Hematopoietic multipotent progenitor cell (in vitro differentiated cells): Measurements from ENCODE around the gene ZNF567. TPM values are rescaled to one million over a fixed set of nuclear protein-coding genes. Genes with fewer than 3 reads are reported as not detected.
"Not testable (repeated sequence)": the region's sequence is repeated elsewhere in the genome, so short reads cannot be mapped to it uniquely, and the experiment has no call there.

Experiments
- DNase-seq, 3 donors: peaks; one replicate each; pipeline ENCODE4 v3.0.0-alpha.2; 2011 to 2015; ENCODE audit warnings: low read depth in 2 of 3, low spot score in 2 of 3
- total RNA-seq: library from RNA; depleted of rRNA; stranded (reverse); fragments of >200 nt; gene quantifications from one replicate; pipeline ENCODE4 v1.2.3, GENCODE V29; 2012

ZNF567 gene
- total RNA-seq, 1 donor: 2.4 TPM

- DNase-seq: not testable (repeated sequence)
These were observed 62.2 kb downstream of the ZNF567 start for GRCh38 chr19:36749613-36750012.

DNA sequence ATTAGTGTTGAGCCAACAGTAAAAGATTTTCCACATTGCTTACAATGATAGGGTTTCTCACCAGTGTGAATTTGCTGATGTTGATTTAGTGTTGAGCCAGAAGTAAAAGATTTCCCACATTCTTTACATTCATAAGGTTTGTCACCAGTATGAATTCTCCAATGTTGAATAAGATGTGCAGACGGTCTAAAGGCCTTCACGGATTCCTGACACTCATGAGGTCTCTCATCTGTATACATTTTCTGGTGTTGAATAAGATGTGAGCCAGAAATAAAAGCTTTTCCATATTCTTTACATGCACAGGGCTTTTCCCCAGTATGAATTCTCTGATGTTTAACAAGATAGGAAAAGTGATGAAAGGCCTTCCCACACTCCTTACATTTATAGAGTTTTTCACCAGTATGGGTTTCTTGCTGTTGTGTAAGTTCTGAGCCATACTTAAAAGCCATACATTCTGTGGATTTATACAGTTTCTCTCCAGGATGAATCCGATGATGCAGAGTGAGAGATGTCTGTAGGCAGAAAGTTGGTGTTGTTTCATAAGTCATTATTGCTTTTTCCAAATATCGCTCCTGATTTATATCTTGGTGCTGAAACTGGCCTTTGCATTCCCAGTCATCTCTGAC, 62.8 kb downstream of the ZNF567 start:
- no peak for DNase-seq

Other genes with a start within 250 kb of the ZNF567 start
- 4.8 TPM for gene ZNF566, start 198.1 kb upstream of the ZNF567 start, total RNA-seq
- 5.7 TPM for gene ZNF260, start 159.3 kb upstream of the ZNF567 start, total RNA-seq
- gene ZNF529, start 114.3 kb upstream of the ZNF567 start, total RNA-seq: 13.7 TPM
- gene ZNF382, start 82.3 kb upstream of the ZNF567 start, total RNA-seq: 10.5 TPM
- 3.5 TPM for gene ZNF461, start 20.8 kb upstream of the ZNF567 start, total RNA-seq
- 5.7 TPM for gene ZNF850, start 85.2 kb downstream of the ZNF567 start, total RNA-seq
- 3.5 TPM for gene ZNF790, start 150.8 kb downstream of the ZNF567 start, total RNA-seq
- 8.3 TPM for gene ZNF345, start 163.3 kb downstream of the ZNF567 start, total RNA-seq
- gene ZNF829, start 228.7 kb downstream of the ZNF567 start, total RNA-seq: 2.2 TPM
- 7.8 TPM for gene ZNF568, start 228.7 kb downstream of the ZNF567 start, total RNA-seq